Activated CD4-positive, alpha-beta T cell treated with anti-CD3 and anti-CD28 coated beads for 36 hours (primary cell): Measurements from ENCODE around the gene ZNF136. TPM values are rescaled to one million over a fixed set of nuclear protein-coding genes. Genes with fewer than 3 reads are reported as not detected.
A peak's percentile ranks its signal among the peaks of the same experiment; 100 is the strongest.

Experiments
- ATAC-seq: fragments of 200-7000 bp; cut with Tn5 transposase; one replicate; pipeline ENCODE4 v1.10.0; 2021; ENCODE audit warnings: mild to moderate bottlenecking, moderate library complexity
- CTCF ChIA-PET: fragments of 350-600 bp; sonication (Branson Sonifier 250); formaldehyde crosslinking; loops from one replicate; lab custom pipeline; 2021; ENCODE audit warnings: antibody characterized with exemption; lab: Charles Lee
- POLR2A ChIA-PET: fragments of 350-600 bp; sonication (Branson Sonifier 250); formaldehyde crosslinking; loops from one replicate; lab custom pipeline; 2021; ENCODE audit warnings: antibody characterized with exemption, inconsistent platforms; lab: Charles Lee
- DNase-seq: peaks from one replicate; pipeline ENCODE4 v3.0.0-alpha.2; 2020
- H3K27ac Mint-ChIP-seq: one replicate; pipeline ENCODE4 v1.8.0; 2021; ENCODE audit warnings: mixed read lengths
- H3K27me3 Mint-ChIP-seq: one replicate; pipeline ENCODE4 v1.8.0; 2021; ENCODE audit warnings: mixed read lengths
- H3K36me3 Mint-ChIP-seq: one replicate; pipeline ENCODE4 v1.8.0; 2021; ENCODE audit warnings: low read depth, mixed read lengths
- H3K4me1 Mint-ChIP-seq: one replicate; pipeline ENCODE4 v1.8.0; 2021; ENCODE audit warnings: mixed read lengths
- H3K4me3 Mint-ChIP-seq: one replicate; pipeline ENCODE4 v1.8.0; 2021; ENCODE audit warnings: mild to moderate bottlenecking, moderate library complexity, mixed read lengths
- H3K9me3 Mint-ChIP-seq: one replicate; pipeline ENCODE4 v1.8.0; 2021; ENCODE audit warnings: low read depth, mixed read lengths
- intact Hi-C, 2 experiments: fragments of 100-400 bp; cut with DNase I in 1 of 2; cut with micrococcal nuclease in 1 of 2; formaldehyde crosslinking; loops; one replicate each; pipeline versions ENCODE4 v1.14.2 to v1.15.1; 2022 to 2024; cut with DNase I, micrococcal nuclease
- total RNA-seq, 2 experiments: library from RNA; stranded (reverse); gene quantifications; one replicate each; pipeline ENCODE4 v1.2.3, GENCODE V29; 2021

The ZNF136 gene
- total RNA-seq, 2 experiments from 2014 or later = 11.7 to 12.9 TPM

- intact Hi-C loops = loop anchor here (1.0 kb wide), 9 partner anchors 51 to 344 kb away; partner anchors contain the start of genes ZNF439 (in 1 of the 2) and ZNF491 (in 1 of the 2)
- Mint-ChIP-seq H3K36me3 (peaks cover 32% of the 10 kb centered on the region), H3K4me3 (peak overlapping the region; percentile 91), H3K27me3 (no peaks in the 10 kb centered on the region), H3K27ac (no peak overlapping the region), H3K4me1 (peaks cover 32% of the 10 kb centered on the region), H3K9me3 (peaks cover 13% of the 10 kb centered on the region)
- POLR2A ChIA-PET = interaction anchor here (1.4 kb wide), 1 partner anchor 51 kb away, joined by 7 read pairs; no protein-coding TSS in a partner anchor
- no peak for ATAC-seq
- no peak for DNase-seq
- CTCF ChIA-PET = interaction anchor here (0.6 to 3.1 kb wide), 14 partner anchors 34 to 260 kb away, joined by 3 to 50 read pairs (median 6); partner anchors contain the start of genes ZNF433 and ZNF700
Observed at GRCh38 chr19:12141405-12141736, 21.5 kb upstream of the ZNF136 start.

GRCh38 chr19:12145348-12145747, 17.5 kb upstream of the ZNF136 start:
- Mint-ChIP-seq H3K9me3 (peaks cover 17% of the 10 kb centered on the region), H3K36me3 (peaks cover 34% of the 10 kb centered on the region), H3K4me3 (no peak overlapping the region), H3K27me3 (no peaks in the 10 kb centered on the region), H3K4me1 (peaks cover 10% of the 10 kb centered on the region), H3K27ac (no peak overlapping the region)
- ATAC-seq = no peak
- POLR2A ChIA-PET = no interaction called here
- DNase-seq = no peak
- CTCF ChIA-PET = interaction anchor here (1.3 to 1.4 kb wide), 2 partner anchors 86 to 222 kb away, joined by 4 to 6 read pairs; no protein-coding TSS in a partner anchor
- intact Hi-C loops = no loop called here

GRCh38 chr19:12155324-12155860, 7.5 kb upstream of the ZNF136 start:
- ChIA-PET POLR2A (no interaction called here), CTCF (no interaction called here)
- Mint-ChIP-seq H3K27ac (no peak overlapping the region), H3K9me3 (no peaks in the 10 kb centered on the region), H3K27me3 (no peaks in the 10 kb centered on the region), H3K36me3 (peaks cover 6% of the 10 kb centered on the region), H3K4me1 (peaks cover 9% of the 10 kb centered on the region), H3K4me3 (peak overlapping the region; percentile 90)
- no peak for ATAC-seq
- intact Hi-C loops = no loop called here
- DNase-seq = no peak

- Mint-ChIP-seq H3K4me1 (peaks cover 9% of the 10 kb centered on the region), H3K36me3 (peaks cover 3% of the 10 kb centered on the region), H3K4me3 (peak within 1 kb of the TSS; percentile 90), H3K27ac (peak within 1 kb of the TSS; percentile 82), H3K9me3 (no peaks in the 10 kb centered on the region), H3K27me3 (no peaks in the 10 kb centered on the region)
- intact Hi-C loops = no loop called here
- peak; percentile 73 for DNase-seq
- POLR2A ChIA-PET = interaction anchor here (0.6 kb wide), 2 partner anchors 234 to 775 kb away, joined by 4 read pairs; no protein-coding TSS in a partner anchor
- CTCF ChIA-PET = interaction anchor here (0.7 to 1.4 kb wide), 5 partner anchors 16 to 359 kb away, joined by 3 to 4 read pairs (median 3); partner anchors contain the start of gene ZNF20
- ATAC-seq = peak; percentile 90
Observed at GRCh38 chr19:12156223-12157058, 6.5 kb upstream of the ZNF136 start, which contains the start of gene ZNF625. Gene ZNF625, minus strand, starts transcription at chr19:12156734. Its CDS starts 176 bp downstream, at chr19:12156558.

- intact Hi-C loops = loop anchor here in 1 of 2 experiments (5.0 kb wide), 1 partner anchor 577 kb away; the partner anchor contains the start of gene GET3
- H3K9me3 Mint-ChIP-seq = no peaks in the 10 kb centered on the region
- ATAC-seq (no peak), DNase-seq (peak; percentile 44)
- H3K27me3 Mint-ChIP-seq = no peaks in the 10 kb centered on the region
- ChIA-PET CTCF (interaction anchor here (0.7 kb wide), 3 partner anchors 24 to 197 kb away, joined by 3 to 4 read pairs (median 3); no protein-coding TSS in a partner anchor), POLR2A (no interaction called here)
- H3K4me1 Mint-ChIP-seq = peaks cover 25% of the 10 kb centered on the region
- peaks cover 7% of the 10 kb centered on the region for H3K36me3 Mint-ChIP-seq
- H3K4me3 Mint-ChIP-seq = no peak overlapping the region
- H3K27ac Mint-ChIP-seq = no peak overlapping the region
Observed at GRCh38 chr19:12159773-12160414, 3.0 kb upstream of the ZNF136 start.

GRCh38 chr19:12162513-12162881, 399 bp upstream of the ZNF136 start:
- Mint-ChIP-seq H3K4me1 (peaks cover 38% of the 10 kb centered on the region), H3K9me3 (no peaks in the 10 kb centered on the region), H3K27ac (peak overlapping the region; percentile 92), H3K36me3 (peaks cover 21% of the 10 kb centered on the region), H3K4me3 (peak overlapping the region; percentile 98), H3K27me3 (no peaks in the 10 kb centered on the region)
- intact Hi-C loops = loop anchor here in 1 of 2 experiments (1.0 to 5.0 kb wide), 6 partner anchors 22 to 575 kb away; partner anchors contain the start of genes DHPS, GET3, ZNF20 and ZNF564
- CTCF ChIA-PET = interaction anchor here (0.6 to 1.5 kb wide), 6 partner anchors 71 to 1113 kb away, joined by 3 to 4 read pairs (median 3); no protein-coding TSS in a partner anchor
- POLR2A ChIA-PET = interaction anchor here (0.6 to 1.3 kb wide), 4 partner anchors 12 to 1268 kb away, joined by 3 to 10 read pairs (median 6); no protein-coding TSS in a partner anchor
- ATAC-seq = peak; percentile 11
- DNase-seq = no peak

GRCh38 chr19:12163826-12164225, 930 bp downstream of the ZNF136 start:
- Mint-ChIP-seq H3K4me3 (peak overlapping the region; percentile 98), H3K27me3 (no peaks in the 10 kb centered on the region), H3K4me1 (peaks cover 40% of the 10 kb centered on the region), H3K36me3 (peaks cover 22% of the 10 kb centered on the region), H3K9me3 (no peaks in the 10 kb centered on the region), H3K27ac (peak overlapping the region; percentile 99)
- ATAC-seq = no peak
- ChIA-PET CTCF (interaction anchor here (1.5 kb wide), 1 partner anchor 23 kb away, joined by 3 read pairs; the partner anchor contains the start of gene ZNF20), POLR2A (interaction anchor here (0.6 to 1.3 kb wide), 3 partner anchors 10 to 280 kb away, joined by 3 to 4 read pairs (median 4); no protein-coding TSS in a partner anchor)
- intact Hi-C loops = loop anchor here in 1 of 2 experiments (1.0 to 5.0 kb wide), 5 partner anchors 169 to 573 kb away; partner anchors contain the start of genes GET3, ZNF442, ZNF563 and ZNF799
- DNase-seq = no peak

- peaks cover 46% of the 10 kb centered on the region for H3K4me1 Mint-ChIP-seq
- DNase-seq (no peak), ATAC-seq (no peak)
- H3K4me3 Mint-ChIP-seq = no peak overlapping the region
- peak overlapping the region; percentile 72 for H3K27ac Mint-ChIP-seq
- peaks cover 39% of the 10 kb centered on the region for H3K36me3 Mint-ChIP-seq
- intact Hi-C loops = no loop called here
- ChIA-PET POLR2A (no interaction called here), CTCF (interaction anchor here (0.5 kb wide), 1 partner anchor 27 kb away, joined by 3 read pairs; no protein-coding TSS in a partner anchor)
- H3K9me3 Mint-ChIP-seq = no peaks in the 10 kb centered on the region
- no peaks in the 10 kb centered on the region for H3K27me3 Mint-ChIP-seq
Observed at GRCh38 chr19:12166626-12167025, 3.7 kb downstream of the ZNF136 start.

- no peak for ATAC-seq
- ChIA-PET CTCF (no interaction called here), POLR2A (no interaction called here)
- Mint-ChIP-seq H3K4me3 (no peak overlapping the region), H3K27ac (no peak overlapping the region), H3K4me1 (peaks cover 13% of the 10 kb centered on the region), H3K9me3 (peaks cover 39% of the 10 kb centered on the region), H3K36me3 (peaks cover 87% of the 10 kb centered on the region), H3K27me3 (no peaks in the 10 kb centered on the region)
- intact Hi-C loops = no loop called here
- DNase-seq = no peak
Observed at GRCh38 chr19:12180377-12180776, 17.5 kb downstream of the ZNF136 start.

- Mint-ChIP-seq H3K9me3 (peaks cover 57% of the 10 kb centered on the region), H3K4me1 (peaks cover 7% of the 10 kb centered on the region), H3K36me3 (peaks cover 91% of the 10 kb centered on the region), H3K4me3 (no peak overlapping the region), H3K27ac (no peak overlapping the region), H3K27me3 (no peaks in the 10 kb centered on the region)
- ChIA-PET POLR2A (no interaction called here), CTCF (no interaction called here)
- DNase-seq = no peak
- intact Hi-C loops = loop anchor here in 1 of 2 experiments (5.0 kb wide), 2 partner anchors 110 to 340 kb away; no protein-coding TSS in a partner anchor
- ATAC-seq = no peak
Observed at GRCh38 chr19:12187625-12188024, 24.7 kb downstream of the ZNF136 start.
